H1 (cell line): ENCODE measurements around the gene BANF1. TPM values are rescaled to one million over a fixed set of nuclear protein-coding genes. Genes with fewer than 3 reads are reported as not detected.

Source experiments
- CTCF ChIA-PET: fragments of 300-600 bp; sonication (Branson Sonifier 250); formaldehyde crosslinking; loops from one replicate; lab custom pipeline; 2021; ENCODE audit not compliant: partially characterized antibody; lab: Charles Lee
- POLR2A ChIA-PET: fragments of 300-600 bp; sonication (Branson Sonifier 250); formaldehyde crosslinking; loops from one replicate; lab custom pipeline; 2021; ENCODE audit warnings: inconsistent platforms; ENCODE audit not compliant: partially characterized antibody; lab: Charles Lee
- DNase-seq, 2 experiments: peaks; one replicate each; pipeline versions ENCODE4 v3.0.0 to v3.0.0-alpha.2; 2010 to 2022; ENCODE audit warnings: low spot score in 2 of 2, low read depth in 1 of 2, mixed read lengths in 1 of 2
- FAIRE-seq: peaks from 2 replicates; lab custom pipeline; 2011; peaks lifted over from hg19 to GRCh38; lab: Jason Lieb, UNC
- H2AFZ ChIP-seq: 2 replicates; pipeline ENCODE4 v1.8.1; 2012; ENCODE audit warnings: low read length, inconsistent platforms
- H2AK5ac ChIP-seq: 2 replicates; pipeline ENCODE4 v1.6.1; 2013; ENCODE audit warnings: low read depth, low read length
- H2BK120ac ChIP-seq: replicated peaks from 2 replicates; pipeline ENCODE3; 2013; ENCODE audit warnings: low read depth, low read length, inconsistent platforms
- H2BK12ac ChIP-seq: 2 replicates; pipeline ENCODE4 v1.6.1; 2013; ENCODE audit warnings: low read depth, low read length
- H2BK15ac ChIP-seq: 2 replicates; pipeline ENCODE4 v1.6.1; 2013; ENCODE audit warnings: low read length
- H2BK20ac ChIP-seq: 2 replicates; pipeline ENCODE4 v1.6.1; 2013; ENCODE audit warnings: low read length
- H2BK5ac ChIP-seq: 2 replicates; pipeline ENCODE4 v1.6.1; 2013; ENCODE audit warnings: low read depth, low read length
- H3K14ac ChIP-seq: 2 replicates; pipeline ENCODE4 v1.6.1; 2013; ENCODE audit warnings: inconsistent platforms; ENCODE audit not compliant: insufficient read length
- H3K18ac ChIP-seq: 2 replicates; pipeline ENCODE4 v1.6.1; 2013; ENCODE audit warnings: low read length; ENCODE audit errors: extremely low read depth
- H3K23ac ChIP-seq: 2 replicates; pipeline ENCODE4 v1.6.1; 2013; ENCODE audit warnings: inconsistent platforms; ENCODE audit not compliant: insufficient read length
- H3K23me2 ChIP-seq: 2 replicates; pipeline ENCODE4 v1.6.1; 2013; ENCODE audit warnings: low read depth, low read length
- H3K27ac ChIP-seq: 2 replicates; pipeline ENCODE4 v1.6.1; 2011; ENCODE audit warnings: low read depth, low read length, inconsistent platforms
- H3K27me3 ChIP-seq, 4 experiments: replicated peaks in 1 of 4; 1 replicate in 1 of 4; 2 replicates in 3 of 4; pipeline versions ENCODE4 v1.6.1 to v1.8.1; 2011 to 2013; ENCODE audit warnings: low read length in 3 of 4, mild to moderate bottlenecking in 3 of 4, inconsistent platforms in 2 of 4, mixed read lengths in 2 of 4, moderate library complexity in 1 of 4; ENCODE audit not compliant: control insufficient read depth in 3 of 4, insufficient read depth in 3 of 4; ENCODE audit errors: extremely low read depth in 1 of 4
- H3K36me3 ChIP-seq, 4 experiments: 2 replicates each; pipeline versions ENCODE4 v1.6.1 to v1.8.1; 2011 to 2013; ENCODE audit warnings: mild to moderate bottlenecking in 4 of 4, low read length in 3 of 4, moderate library complexity in 2 of 4, control low read depth in 1 of 4, inconsistent platforms in 1 of 4; ENCODE audit not compliant: insufficient read depth in 4 of 4, control insufficient read depth in 2 of 4
- H3K4ac ChIP-seq: replicated peaks from 2 replicates; pipeline ENCODE3; 2013; ENCODE audit warnings: low read length, low read depth, mixed read lengths, inconsistent platforms; ENCODE audit not compliant: insufficient read length
- H3K4me1 ChIP-seq, 4 experiments: replicated peaks in 1 of 4; 1 replicate in 1 of 4; 2 replicates in 3 of 4; pipeline versions ENCODE4 v1.6.1 to v1.8.1; 2011 to 2013; ENCODE audit warnings: low read length in 3 of 4, inconsistent platforms in 2 of 4, mixed read lengths in 1 of 4; ENCODE audit not compliant: insufficient read depth in 4 of 4, control insufficient read depth in 3 of 4
- H3K4me2 ChIP-seq, 2 experiments: 2 replicates each; pipeline versions ENCODE4 v1.6.1 to v1.8.1; 2011 to 2013; ENCODE audit warnings: low read depth in 2 of 2, low read length in 2 of 2, control low read depth in 1 of 2, inconsistent platforms in 1 of 2, mild to moderate bottlenecking in 1 of 2; ENCODE audit not compliant: insufficient read depth in 1 of 2
- H3K4me3 ChIP-seq, 4 experiments: fragments of 200-600, 300-600 bp in 1 of 4; sonication (generic), shearing (Covaris generic), sonication (Bioruptor Twin) in 1 of 4; 2 replicates each; pipeline versions ENCODE4 v1.5.1 to v1.8.1; 2011 to 2016; ENCODE audit warnings: low read length in 4 of 4, low read depth in 3 of 4, control low read depth in 2 of 4, inconsistent platforms in 2 of 4, mild to moderate bottlenecking in 2 of 4, mixed read lengths in 1 of 4, moderate library complexity in 1 of 4; ENCODE audit not compliant: insufficient read depth in 2 of 4; ENCODE audit errors: extremely low read depth in 1 of 4
- H3K56ac ChIP-seq: replicated peaks from 2 replicates; pipeline ENCODE3; 2013; ENCODE audit warnings: low read depth, mild to moderate bottlenecking, mixed read lengths, low read length, inconsistent platforms; ENCODE audit not compliant: insufficient read length
- H3K79me1 ChIP-seq: 2 replicates; pipeline ENCODE4 v1.6.1; 2013; ENCODE audit warnings: low read depth, low read length, control low read depth
- H3K79me2 ChIP-seq, 2 experiments: 2 replicates each; pipeline versions ENCODE4 v1.6.1 to v1.8.1; 2012 to 2013; ENCODE audit warnings: low read length in 2 of 2, mild to moderate bottlenecking in 2 of 2, inconsistent platforms in 1 of 2; ENCODE audit not compliant: insufficient read depth in 2 of 2, control insufficient read depth in 1 of 2
- H3K9ac ChIP-seq, 4 experiments: replicated peaks in 1 of 4; 1 replicate in 1 of 4; 2 replicates in 3 of 4; pipeline versions ENCODE4 v1.6.1 to v1.8.1; 2011 to 2013; ENCODE audit warnings: low read depth in 3 of 4, low read length in 3 of 4, control low read depth in 2 of 4, mild to moderate bottlenecking in 2 of 4, moderate library complexity in 2 of 4, inconsistent platforms in 1 of 4; ENCODE audit errors: extremely low read depth in 1 of 4
- H3K9me3 ChIP-seq, 2 experiments: 2 replicates each; pipeline versions ENCODE4 v1.6.1 to v1.8.1; 2012 to 2013; ENCODE audit warnings: mild to moderate bottlenecking in 2 of 2, moderate library complexity in 2 of 2, control low read depth in 1 of 2, inconsistent platforms in 1 of 2, low read depth in 1 of 2, low read length in 1 of 2, mixed read lengths in 1 of 2; ENCODE audit not compliant: insufficient read depth in 2 of 2
- H4K20me1 ChIP-seq, 2 experiments: replicated peaks in 1 of 2; 2 replicates each; pipeline versions ENCODE3 to v1.8.1; 2011 to 2013; ENCODE audit warnings: inconsistent platforms in 2 of 2, low read length in 2 of 2, mild to moderate bottlenecking in 1 of 2; ENCODE audit not compliant: insufficient read depth in 2 of 2, control insufficient read depth in 1 of 2
- H4K5ac ChIP-seq: 2 replicates; pipeline ENCODE4 v1.6.1; 2013; ENCODE audit warnings: low read length, low read depth, mixed read lengths, inconsistent platforms; ENCODE audit not compliant: insufficient read length
- H4K8ac ChIP-seq: 2 replicates; pipeline ENCODE4 v1.8.0; 2013; ENCODE audit warnings: mild to moderate bottlenecking, moderate library complexity, low read length, inconsistent platforms; ENCODE audit not compliant: insufficient read depth; ENCODE audit errors: extremely low read depth
- H4K91ac ChIP-seq: replicated peaks from 2 replicates; pipeline ENCODE3; 2013; ENCODE audit warnings: low read length, mixed read lengths, inconsistent platforms; ENCODE audit not compliant: insufficient read length
- CBX5 ChIP-seq: fragments of 300-800, 300-1000 bp; sonication (generic); IDR thresholded peaks from 2 replicates; pipeline ENCODE4 v1.7.1; 2016; ENCODE audit warnings: antibody characterized with exemption, low read length, low read depth
- CEBPB ChIP-seq: IDR thresholded peaks from 2 replicates; pipeline ENCODE4 v1.6.1; 2012; ENCODE audit warnings: low read depth, low read length
- CTBP2 ChIP-seq: IDR thresholded peaks from 2 replicates; pipeline ENCODE4 v1.7.0; 2011; ENCODE audit warnings: borderline replicate concordance, mild to moderate bottlenecking, moderate library complexity, mixed read lengths, low read length; ENCODE audit not compliant: insufficient read depth, insufficient read length
- FOSL1 ChIP-seq: IDR thresholded peaks from 2 replicates; pipeline ENCODE4 v1.6.1; 2011; ENCODE audit warnings: mild to moderate bottlenecking, low read depth, low read length, moderate library complexity; ENCODE audit not compliant: insufficient read depth
- GTF2F1 ChIP-seq: IDR thresholded peaks from 2 replicates; pipeline ENCODE4 v1.6.1; 2012; ENCODE audit warnings: low read depth, low read length, improper control_type of control experiment, borderline replicate concordance
- JUND ChIP-seq: IDR thresholded peaks from 2 replicates; pipeline ENCODE4 v1.6.1; 2011; ENCODE audit warnings: mild to moderate bottlenecking, improper control_type of control experiment, low read length
- RAD21 ChIP-seq, 2 experiments: IDR thresholded peaks in 1 of 2; conservative IDR thresholded peaks in 1 of 2; 2 replicates each; pipeline ENCODE4 v1.6.1; 2011; ENCODE audit warnings: low read depth in 2 of 2, low read length in 2 of 2, improper control_type of control experiment in 1 of 2, inconsistent platforms in 1 of 2, mild to moderate bottlenecking in 1 of 2, moderate library complexity in 1 of 2
- RFX5 ChIP-seq: IDR thresholded peaks from 2 replicates; pipeline ENCODE4 v1.6.1; 2011; ENCODE audit warnings: low read depth, low read length, improper control_type of control experiment, borderline replicate concordance
- RNF2 ChIP-seq: fragments of 200-900, 300-1000 bp; sonication (generic); IDR thresholded peaks from 2 replicates; pipeline ENCODE4 v1.7.1; 2016; ENCODE audit warnings: borderline replicate concordance, low read depth, mild to moderate bottlenecking, antibody characterized with exemption, low read length; ENCODE audit not compliant: poor library complexity, severe bottlenecking; ENCODE audit errors: missing control alignments
- SAP30 ChIP-seq: fragments of 300-600 bp; sonication (generic); IDR thresholded peaks from 2 replicates; pipeline ENCODE4 v1.7.1; 2012; ENCODE audit warnings: low read length, moderate library complexity, mild to moderate bottlenecking, inconsistent platforms; ENCODE audit not compliant: insufficient read depth, insufficient replicate concordance
- TEAD4 ChIP-seq: IDR thresholded peaks from 2 replicates; pipeline ENCODE4 v1.6.1; 2012; ENCODE audit warnings: low read depth, low read length, inconsistent platforms, mixed read lengths
- WGBS, 2 experiments: shearing (Covaris generic) in 1 of 2; methylation state at CpG; one replicate each; pipeline versions ENCODE4 v1.1.6 to v1.1.7; 2013 to 2015; ENCODE audit warnings: low lambda C conversion rate in 2 of 2, mixed read lengths in 2 of 2, inconsistent platforms in 1 of 2, low coverage in 1 of 2, missing lambda C conversion rate in 1 of 2; ENCODE audit not compliant: insufficient replicate concordance in 2 of 2, insufficient coverage in 1 of 2, insufficient read length in 1 of 2; ENCODE audit errors: extremely low coverage in 1 of 2, missing lambda C conversion rate in 1 of 2; 5-methylcytosine and 5-hydroxymethylcytosine counted together
- polyA plus RNA-seq, 7 experiments: library from polyadenylated mRNA; depleted of rRNA in 3 of 7; stranded (reverse) in 5 of 7; unstranded in 2 of 7; fragments of >200 nt in 5 of 7; fragments of 200-250 nt in 2 of 7; gene quantifications; 1 replicate in 5 of 7; 2 replicates in 1 of 7; 4 replicates in 1 of 7; pipeline versions ENCODE4 v1.2.1 to v1.2.3, GENCODE V29; 2011 to 2013; ENCODE audit warnings: missing spikeins in 2 of 7, mixed read lengths in 2 of 7
- total RNA-seq: library from RNA; stranded (reverse); fragmentation: NEBNext Ultra II Directional; extraction: Animal tissue kit (Norgen Biotek cat#: 25700); gene quantifications from 2 replicates; pipeline ENCODE4 v1.2.1, GENCODE V29; 2021

Gene BANF1
- total and polyA plus RNA-seq, 2 of the 8 experiments (the other 6 are each of a cell fraction or from before 2014, with no cell fraction given), result 330 to 467 TPM

- no peak overlapping the region for H3K9ac ChIP-seq
- no peak overlapping the region for H2BK120ac ChIP-seq
- no peaks in the 10 kb centered on the region for H3K79me1 ChIP-seq
- no peak overlapping the region for H4K8ac ChIP-seq
- peaks cover 6 to 26% (median 24%) of the 10 kb centered on the region in 4 experiments for H3K27me3 ChIP-seq
- H4K91ac ChIP-seq, result no peak overlapping the region
- H4K5ac ChIP-seq, result no peak overlapping the region
- no peak overlapping the region for H3K4me3 ChIP-seq
- no peak overlapping the region for H3K23ac ChIP-seq
- H4K20me1 ChIP-seq, result no peaks in the 10 kb centered on the region
- no peak for TF ChIP-seq TEAD4
- TF ChIP-seq SAP30, result no peak
- no peak for TF ChIP-seq CEBPB
- TF ChIP-seq FOSL1, result no peak
- no peak for TF ChIP-seq CTBP2
- TF ChIP-seq RAD21 (IDR thresholded peaks at IDR 0.05 in 1 of 2, conservative IDR thresholded peaks at IDR 0.05 in 1 of 2; ENCODE audit: low read depth in 2 of 2, low read length in 2 of 2), result no peak
- no peak for TF ChIP-seq RFX5
- no peak for TF ChIP-seq GTF2F1
- no peak for TF ChIP-seq CBX5
- TF ChIP-seq JUND, result no peak
- TF ChIP-seq RNF2, result no peak
- ChIA-PET CTCF (interaction anchor here (0.8 to 6.4 kb wide), 7 partner anchors 9 to 130 kb away, joined by 3 to 35 read pairs (median 3); no protein-coding TSS in a partner anchor), POLR2A (interaction anchor here (1.3 to 3.5 kb wide), 3 partner anchors 8 to 32 kb away, joined by 4 to 15 read pairs (median 5); partner anchors contain the start of genes BANF1 and EIF1AD)
- H2BK15ac ChIP-seq, result no peak overlapping the region
- H2BK5ac ChIP-seq, result no peak overlapping the region
- no peak overlapping the region for H3K27ac ChIP-seq
- H3K56ac ChIP-seq, result no peak overlapping the region
- H3K9me3 ChIP-seq, result no peaks in the 10 kb centered on the region
- H3K18ac ChIP-seq, result no peak overlapping the region
- H3K79me2 ChIP-seq, result no peaks in the 10 kb centered on the region
- peaks cover 0 to 8% (median 5%) of the 10 kb centered on the region in 4 experiments; a peak in 5 of 7 replicates for H3K4me1 ChIP-seq
- DNase-seq (no peak), FAIRE-seq (no peak)
- H3K4me2 ChIP-seq, result no peak overlapping the region
- H2BK12ac ChIP-seq, result no peak overlapping the region
- H2AFZ ChIP-seq, result no peak overlapping the region
- no peak overlapping the region for H2BK20ac ChIP-seq
- no peak overlapping the region for H3K14ac ChIP-seq
- H2AK5ac ChIP-seq, result no peak overlapping the region
- H3K23me2 ChIP-seq, result peaks cover 2% of the 10 kb centered on the region; the same call in 1 of the 2 replicates
- no peaks in the 10 kb centered on the region for H3K36me3 ChIP-seq
- no peak overlapping the region for H3K4ac ChIP-seq
- 84% methylated on average over 7 of the region's 7 CpGs; no CpG with 5 or more reads in 1 of the 2 experiments for WGBS, 2 experiments
These were observed 11.4 kb downstream of the BANF1 start for GRCh38 chr11:66013762-66014100.
